ENCODE results near the gene ZNF398.
"Not testable (repeated sequence)": the region's sequence is repeated elsewhere in the genome, so short reads cannot be mapped to it uniquely, and the experiment has no call there.

The ZNF398 gene

GRCh38 chr7:149223176-149223575, 75.9 kb downstream of the ZNF398 start:
- peaks cover 24% of the 10 kb centered on the region for H3K36me3 ChIP-seq (ENCODE audit: control insufficient read depth, low read depth, low read length)
- H3K4me1 ChIP-seq (ENCODE audit: control insufficient read depth, low read depth, low read length) = no peaks in the 10 kb centered on the region
- H3K4me3 ChIP-seq (ENCODE audit: low read length) = no peak overlapping the region
- H3K9me3 ChIP-seq (ENCODE audit: control insufficient read depth, low read depth, low read length) = no peaks in the 10 kb centered on the region
- H3K9ac ChIP-seq (ENCODE audit: low read length) = no peak overlapping the region
- H3K27ac ChIP-seq (ENCODE audit: low read length) = no peak overlapping the region
- no peaks in the 10 kb centered on the region for H3K27me3 ChIP-seq (ENCODE audit: control insufficient read depth, insufficient read depth, low read length)

- Histone ChIP-seq H3K9ac (ENCODE audit: low read length) (no peak overlapping the region), H3K36me3 (ENCODE audit: control insufficient read depth, low read depth, low read length) (peaks cover 18% of the 10 kb centered on the region), H3K4me3 (ENCODE audit: low read length) (no peak overlapping the region), H3K4me1 (ENCODE audit: control insufficient read depth, low read depth, low read length) (no peaks in the 10 kb centered on the region), H3K27me3 (ENCODE audit: control insufficient read depth, insufficient read depth, low read length) (no peaks in the 10 kb centered on the region), H3K9me3 (ENCODE audit: control insufficient read depth, low read depth, low read length) (no peaks in the 10 kb centered on the region), H3K27ac (ENCODE audit: low read length) (no peak overlapping the region)
Measured at GRCh38 chr7:149223761-149224160, 76.5 kb downstream of the ZNF398 start.

GRCh38 chr7:149224352-149224751, 77.1 kb downstream of the ZNF398 start:
- Histone ChIP-seq H3K36me3 (ENCODE audit: control insufficient read depth, low read depth, low read length) (peaks cover 17% of the 10 kb centered on the region), H3K4me1 (ENCODE audit: control insufficient read depth, low read depth, low read length) (no peaks in the 10 kb centered on the region), H3K27ac (ENCODE audit: low read length) (no peak overlapping the region), H3K9me3 (ENCODE audit: control insufficient read depth, low read depth, low read length) (no peaks in the 10 kb centered on the region), H3K27me3 (ENCODE audit: control insufficient read depth, insufficient read depth, low read length) (no peaks in the 10 kb centered on the region), H3K9ac (ENCODE audit: low read length) (no peak overlapping the region), H3K4me3 (ENCODE audit: low read length) (no peak overlapping the region)

GRCh38 chr7:149225106-149225505, 77.9 kb downstream of the ZNF398 start:
- H3K9ac ChIP-seq (ENCODE audit: low read length) = no peak overlapping the region
- no peak overlapping the region for H3K27ac ChIP-seq (ENCODE audit: low read length)
- peaks cover 17% of the 10 kb centered on the region for H3K36me3 ChIP-seq (ENCODE audit: control insufficient read depth, low read depth, low read length)
- H3K27me3 ChIP-seq (ENCODE audit: control insufficient read depth, insufficient read depth, low read length) = no peaks in the 10 kb centered on the region
- H3K4me1 ChIP-seq (ENCODE audit: control insufficient read depth, low read depth, low read length) = no peaks in the 10 kb centered on the region
- H3K9me3 ChIP-seq (ENCODE audit: control insufficient read depth, low read depth, low read length) = no peaks in the 10 kb centered on the region
- no peak overlapping the region for H3K4me3 ChIP-seq (ENCODE audit: low read length)

- no peaks in the 10 kb centered on the region for H3K9me3 ChIP-seq (ENCODE audit: control insufficient read depth, low read depth, low read length)
- no peak overlapping the region for H3K27ac ChIP-seq (ENCODE audit: low read length)
- no peaks in the 10 kb centered on the region for H3K27me3 ChIP-seq (ENCODE audit: control insufficient read depth, insufficient read depth, low read length)
- no peak overlapping the region for H3K4me3 ChIP-seq (ENCODE audit: low read length)
- H3K9ac ChIP-seq (ENCODE audit: low read length) = no peak overlapping the region
- H3K36me3 ChIP-seq (ENCODE audit: control insufficient read depth, low read depth, low read length) = peaks cover 14% of the 10 kb centered on the region
- no peaks in the 10 kb centered on the region for H3K4me1 ChIP-seq (ENCODE audit: control insufficient read depth, low read depth, low read length)
Measured at GRCh38 chr7:149225656-149226055, 78.4 kb downstream of the ZNF398 start.

GRCh38 chr7:149226366-149226765, 79.1 kb downstream of the ZNF398 start:
- H3K9ac ChIP-seq (ENCODE audit: low read length); H3K27ac ChIP-seq (ENCODE audit: low read length); H3K9me3 ChIP-seq (ENCODE audit: control insufficient read depth, low read depth, low read length); H3K4me3 ChIP-seq (ENCODE audit: low read length); H3K27me3 ChIP-seq (ENCODE audit: control insufficient read depth, insufficient read depth, low read length); H3K4me1 ChIP-seq (ENCODE audit: control insufficient read depth, low read depth, low read length): not testable (repeated sequence)
- peaks cover 12% of the 10 kb centered on the region for H3K36me3 ChIP-seq (ENCODE audit: control insufficient read depth, low read depth, low read length)

GRCh38 chr7:149226840-149227494, 79.7 kb downstream of the ZNF398 start:
- Histone ChIP-seq H3K36me3 (ENCODE audit: control insufficient read depth, low read depth, low read length) (peaks cover 11% of the 10 kb centered on the region), H3K9me3 (ENCODE audit: control insufficient read depth, low read depth, low read length) (no peaks in the 10 kb centered on the region), H3K9ac (ENCODE audit: low read length) (no peak overlapping the region), H3K4me1 (ENCODE audit: control insufficient read depth, low read depth, low read length) (no peaks in the 10 kb centered on the region), H3K27me3 (ENCODE audit: control insufficient read depth, insufficient read depth, low read length) (no peaks in the 10 kb centered on the region), H3K4me3 (ENCODE audit: low read length) (no peak overlapping the region), H3K27ac (ENCODE audit: low read length) (no peak overlapping the region)

GRCh38 chr7:149228831-149229471, 81.7 kb downstream of the ZNF398 start:
- Histone ChIP-seq H3K9me3 (ENCODE audit: control insufficient read depth, low read depth, low read length) (no peaks in the 10 kb centered on the region), H3K27me3 (ENCODE audit: control insufficient read depth, insufficient read depth, low read length) (no peaks in the 10 kb centered on the region), H3K27ac (ENCODE audit: low read length) (no peak overlapping the region), H3K4me3 (ENCODE audit: low read length) (no peak overlapping the region), H3K4me1 (ENCODE audit: control insufficient read depth, low read depth, low read length) (no peaks in the 10 kb centered on the region), H3K9ac (ENCODE audit: low read length) (no peak overlapping the region), H3K36me3 (ENCODE audit: control insufficient read depth, low read depth, low read length) (peaks cover 11% of the 10 kb centered on the region)

GRCh38 chr7:149229526-149229925, 82.3 kb downstream of the ZNF398 start:
- no peaks in the 10 kb centered on the region for H3K27me3 ChIP-seq (ENCODE audit: control insufficient read depth, insufficient read depth, low read length)
- no peak overlapping the region for H3K27ac ChIP-seq (ENCODE audit: low read length)
- H3K4me3 ChIP-seq (ENCODE audit: low read length) = no peak overlapping the region
- no peak overlapping the region for H3K9ac ChIP-seq (ENCODE audit: low read length)
- H3K36me3 ChIP-seq (ENCODE audit: control insufficient read depth, low read depth, low read length) = peaks cover 9% of the 10 kb centered on the region
- H3K4me1 ChIP-seq (ENCODE audit: control insufficient read depth, low read depth, low read length) = no peaks in the 10 kb centered on the region
- no peaks in the 10 kb centered on the region for H3K9me3 ChIP-seq (ENCODE audit: control insufficient read depth, low read depth, low read length)

GRCh38 chr7:149232362-149232761, 85.1 kb downstream of the ZNF398 start:
- no peaks in the 10 kb centered on the region for H3K9me3 ChIP-seq (ENCODE audit: control insufficient read depth, low read depth, low read length)
- H3K9ac ChIP-seq (ENCODE audit: low read length) = no peak overlapping the region
- H3K4me1 ChIP-seq (ENCODE audit: control insufficient read depth, low read depth, low read length) = no peaks in the 10 kb centered on the region
- no peaks in the 10 kb centered on the region for H3K36me3 ChIP-seq (ENCODE audit: control insufficient read depth, low read depth, low read length)
- no peak overlapping the region for H3K27ac ChIP-seq (ENCODE audit: low read length)
- peaks cover 2% of the 10 kb centered on the region for H3K27me3 ChIP-seq (ENCODE audit: control insufficient read depth, insufficient read depth, low read length)
- no peak overlapping the region for H3K4me3 ChIP-seq (ENCODE audit: low read length)

Data from iPS-18a (cell line).